Mesenchymal stem cell (in vitro differentiated cells and primary cell): ENCODE results near the gene LSM4.

Experiments
- DNase-seq: peaks from one replicate; pipeline ENCODE4 v3.0.0-alpha.2; 2013
- H2AFZ ChIP-seq: one replicate; pipeline ENCODE4 v1.6.1; 2013; ENCODE audit warnings: low read depth, mild to moderate bottlenecking, control low read depth, inconsistent platforms, low read length, moderate library complexity
- H2AK5ac ChIP-seq: 2 replicates; pipeline ENCODE4 v1.6.1; 2013; ENCODE audit warnings: low read length, moderate library complexity, mild to moderate bottlenecking, inconsistent platforms; ENCODE audit not compliant: severe bottlenecking
- H2BK120ac ChIP-seq: one replicate; pipeline ENCODE4 v1.6.1; 2013; ENCODE audit warnings: low read depth, mild to moderate bottlenecking, inconsistent platforms, low read length, moderate library complexity
- H2BK12ac ChIP-seq, 2 experiments: one replicate each; pipeline ENCODE4 v1.6.1; 2013; ENCODE audit warnings: inconsistent platforms in 2 of 2, low read length in 2 of 2, mild to moderate bottlenecking in 2 of 2, moderate library complexity in 2 of 2, control low read depth in 1 of 2
- H2BK15ac ChIP-seq: one replicate; pipeline ENCODE4 v1.6.1; 2013; ENCODE audit warnings: mild to moderate bottlenecking, low read depth, inconsistent platforms; ENCODE audit not compliant: poor library complexity, severe bottlenecking
- H2BK5ac ChIP-seq: 2 replicates; pipeline ENCODE4 v1.6.1; 2013; ENCODE audit warnings: low read depth, mild to moderate bottlenecking, low read length, control low read depth, inconsistent platforms; ENCODE audit not compliant: poor library complexity, severe bottlenecking
- H3K14ac ChIP-seq, 2 experiments: one replicate each; pipeline ENCODE4 v1.6.1; 2013; ENCODE audit warnings: inconsistent platforms in 2 of 2, low read length in 2 of 2, control low read depth in 1 of 2, mild to moderate bottlenecking in 1 of 2, moderate library complexity in 1 of 2
- H3K18ac ChIP-seq, 2 experiments: one replicate each; pipeline ENCODE4 v1.6.1; 2013; ENCODE audit warnings: inconsistent platforms in 2 of 2, low read length in 2 of 2, control low read depth in 1 of 2, low read depth in 1 of 2, mild to moderate bottlenecking in 1 of 2
- H3K23ac ChIP-seq, 2 experiments: one replicate each; pipeline ENCODE4 v1.6.1; 2013; ENCODE audit warnings: inconsistent platforms in 2 of 2, low read length in 2 of 2, mild to moderate bottlenecking in 2 of 2, moderate library complexity in 2 of 2, control low read depth in 1 of 2
- H3K27ac ChIP-seq: 2 replicates; pipeline ENCODE4 v1.5.1; 2013; ENCODE audit warnings: mild to moderate bottlenecking, moderate library complexity, low read length, control low read depth, inconsistent platforms; ENCODE audit not compliant: poor library complexity, severe bottlenecking
- H3K27me3 ChIP-seq, 2 experiments: 2 replicates each; pipeline versions ENCODE4 v1.6.1 to v1.7.0; 2013; ENCODE audit warnings: low read length in 2 of 2, mild to moderate bottlenecking in 2 of 2, moderate library complexity in 2 of 2, control low read depth in 1 of 2, inconsistent platforms in 1 of 2; ENCODE audit not compliant: control insufficient read depth in 1 of 2, insufficient read depth in 1 of 2
- H3K36me3 ChIP-seq, 2 experiments: 2 replicates each; pipeline versions ENCODE4 v1.6.1 to v1.7.0; 2013; ENCODE audit warnings: low read length in 2 of 2, control low read depth in 1 of 2, inconsistent platforms in 1 of 2, low read depth in 1 of 2, mild to moderate bottlenecking in 1 of 2; ENCODE audit not compliant: insufficient read depth in 2 of 2, control insufficient read depth in 1 of 2
- H3K4ac ChIP-seq, 2 experiments: one replicate each; pipeline ENCODE4 v1.6.1; 2013; ENCODE audit warnings: inconsistent platforms in 2 of 2, low read length in 2 of 2, mild to moderate bottlenecking in 2 of 2, moderate library complexity in 2 of 2, control low read depth in 1 of 2, low read depth in 1 of 2
- H3K4me1 ChIP-seq: 2 replicates; pipeline ENCODE4 v1.6.1; 2013; ENCODE audit warnings: low read depth, low read length, control low read depth; ENCODE audit not compliant: control insufficient read depth, insufficient read depth
- H3K4me2 ChIP-seq: 2 replicates; pipeline ENCODE4 v1.6.1; 2013; ENCODE audit warnings: low read length, mild to moderate bottlenecking, inconsistent platforms; ENCODE audit not compliant: poor library complexity, severe bottlenecking
- H3K4me3 ChIP-seq, 2 experiments: 2 replicates each; pipeline versions ENCODE4 v1.5.1 to v1.7.0; 2013; ENCODE audit warnings: low read length in 2 of 2, mild to moderate bottlenecking in 2 of 2, control low read depth in 1 of 2, low read depth in 1 of 2; ENCODE audit not compliant: insufficient read depth in 1 of 2
- H3K79me1 ChIP-seq: replicated peaks from 2 replicates; pipeline ENCODE4 v1.6.1; 2013; ENCODE audit warnings: mild to moderate bottlenecking, control low read depth, low read length, inconsistent platforms; ENCODE audit not compliant: poor library complexity, severe bottlenecking
- H3K9ac ChIP-seq: 2 replicates; pipeline ENCODE4 v1.7.0; 2013; ENCODE audit warnings: mild to moderate bottlenecking, low read length, moderate library complexity
- H3K9me3 ChIP-seq: 2 replicates; pipeline ENCODE4 v1.7.0; 2013; ENCODE audit warnings: mild to moderate bottlenecking, low read length; ENCODE audit not compliant: control insufficient read depth
- H4K8ac ChIP-seq: one replicate; pipeline ENCODE4 v1.6.1; 2013; ENCODE audit warnings: inconsistent platforms, mild to moderate bottlenecking, low read length, moderate library complexity
- H4K91ac ChIP-seq: one replicate; pipeline ENCODE4 v1.6.1; 2013; ENCODE audit warnings: mild to moderate bottlenecking, low read length, inconsistent platforms
- WGBS: methylation state at CpG from one replicate; pipeline ENCODE4 v1.1.7; 2013; ENCODE audit warnings: mixed read lengths; 5-methylcytosine and 5-hydroxymethylcytosine counted together

Gene LSM4

DNA sequence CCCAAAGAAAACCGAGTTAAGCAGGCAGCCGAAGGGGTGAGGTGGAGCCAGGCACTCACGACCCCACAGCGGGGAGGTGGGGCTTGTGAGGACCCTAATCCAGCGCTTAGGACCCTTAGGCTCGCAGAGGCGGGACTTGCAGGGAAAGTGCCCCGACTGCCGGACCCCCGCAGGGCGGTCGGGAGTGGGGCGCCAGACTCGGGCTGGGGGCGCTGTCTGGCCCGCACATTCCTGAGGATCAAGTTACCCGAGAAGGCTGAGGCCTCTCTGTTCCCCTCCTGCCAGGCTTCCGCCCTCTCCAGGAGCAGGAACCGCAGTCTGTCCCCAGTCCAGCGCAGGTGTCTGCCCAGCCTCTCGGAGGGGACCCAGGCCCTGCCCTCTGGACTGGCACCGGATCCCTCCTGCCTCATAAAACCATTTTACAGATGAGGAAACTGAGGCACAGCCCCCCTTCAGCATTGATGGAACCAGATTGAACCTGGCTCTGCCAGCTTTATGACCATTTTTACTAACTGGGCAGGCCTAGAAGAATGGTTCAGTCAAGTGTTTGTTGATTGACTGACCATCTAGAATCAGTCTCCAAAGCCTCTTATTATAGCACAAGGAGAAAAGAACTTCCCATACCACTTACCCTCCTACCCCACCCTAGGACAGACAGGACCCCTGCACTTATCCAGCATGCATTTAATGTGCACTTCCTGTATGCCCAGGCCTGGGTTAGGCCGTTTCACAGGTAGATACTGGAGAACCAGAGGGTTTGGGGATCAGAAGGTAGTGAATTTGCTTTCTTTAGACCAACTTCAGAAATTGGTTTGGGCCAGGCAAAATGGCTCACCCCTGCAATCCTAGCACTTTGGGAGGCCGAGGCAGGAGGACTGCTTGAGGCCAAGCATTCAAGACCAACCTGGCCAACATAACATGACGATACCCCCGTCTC lies 34.8 kb downstream of the LSM4 start:
- H3K79me1 ChIP-seq = peaks cover 3% of the 10 kb centered on the region
- H3K23ac ChIP-seq = no peak overlapping the region
- H3K4me1 ChIP-seq = peaks cover 36% of the 10 kb centered on the region
- no peaks in the 10 kb centered on the region for H3K9me3 ChIP-seq
- peak overlapping the region; percentile 9 for H4K91ac ChIP-seq
- H2AFZ ChIP-seq = no peak overlapping the region
- no peaks in the 10 kb centered on the region for H3K36me3 ChIP-seq
- peak overlapping the region; percentile 2 to 70 for H2BK12ac ChIP-seq
- H2BK15ac ChIP-seq = peak overlapping the region; percentile 84
- peak overlapping the region; percentile 5 for H3K4me2 ChIP-seq
- H2AK5ac ChIP-seq = peak overlapping the region; percentile 99
- peak overlapping the region; percentile 4 to 44 for H3K18ac ChIP-seq
- no peak overlapping the region for H3K14ac ChIP-seq
- H2BK120ac ChIP-seq = peak overlapping the region; percentile 12
- H3K4me3 ChIP-seq = no peak overlapping the region
- WGBS = 28% methylated on average over 26 of the region's 26 CpGs
- peak overlapping the region; percentile 70 for H3K27ac ChIP-seq
- H4K8ac ChIP-seq = peak overlapping the region; percentile 10
- H3K9ac ChIP-seq = no peak overlapping the region
- H2BK5ac ChIP-seq = peak overlapping the region; percentile 86
- DNase-seq = no peak
- peak overlapping the region in 1 of 2 experiments; percentile 62 for H3K4ac ChIP-seq
- H3K27me3 ChIP-seq = no peaks in the 10 kb centered on the region

DNA sequence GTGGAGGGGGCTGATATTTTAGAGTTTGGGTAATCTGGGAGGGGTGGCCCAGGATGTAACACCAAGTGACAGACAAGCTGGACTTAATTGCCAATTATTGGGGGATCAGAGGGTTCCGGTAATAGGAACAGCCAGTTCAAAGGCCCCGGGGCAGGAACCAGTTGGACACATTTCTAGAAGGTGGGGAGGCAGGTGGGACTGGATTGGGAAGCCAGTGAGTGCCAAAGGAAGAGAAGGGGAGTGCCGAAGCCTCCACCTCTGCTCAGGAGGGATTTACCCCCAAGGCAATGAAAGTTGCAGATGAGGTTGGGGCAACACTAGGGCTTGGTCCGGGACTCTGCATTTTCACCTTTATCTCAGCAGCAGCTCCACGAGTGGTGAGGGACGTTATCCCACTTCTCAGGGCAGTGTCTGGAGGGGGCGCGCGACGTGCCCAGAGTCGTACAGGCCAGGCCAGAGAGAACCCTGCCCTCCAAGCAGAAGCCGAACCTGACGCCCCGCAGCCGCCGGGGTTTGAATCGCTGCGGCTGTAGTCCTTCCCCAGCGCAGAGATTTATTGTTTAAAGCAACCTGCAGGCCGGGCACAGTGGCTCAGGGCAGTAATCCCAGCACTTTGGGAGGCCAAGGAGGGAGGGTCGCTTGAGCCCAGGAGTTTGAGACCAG lies 35.8 kb downstream of the LSM4 start:
- Histone ChIP-seq H3K36me3 (no peaks in the 10 kb centered on the region), H2BK5ac (peak overlapping the region; percentile 3), H3K4me3 (no peak overlapping the region), H3K23ac (no peak overlapping the region), H4K91ac (peak overlapping the region; percentile 67), H4K8ac (peak overlapping the region; percentile 57), H3K9me3 (no peaks in the 10 kb centered on the region), H3K18ac (peak overlapping the region in 1 of 2 experiments; percentile 28), H3K14ac (no peak overlapping the region), H3K4me2 (no peak overlapping the region), H3K79me1 (peaks cover 3% of the 10 kb centered on the region), H2BK15ac (peak overlapping the region; percentile 61), H3K27ac (peak overlapping the region; percentile 59), H2AFZ (no peak overlapping the region), H3K9ac (no peak overlapping the region), H3K4ac (peak overlapping the region in 1 of 2 experiments; percentile 10), H2BK12ac (peak overlapping the region; percentile 23 to 32), H2BK120ac (peak overlapping the region; percentile 12), H2AK5ac (peak overlapping the region; percentile 90), H3K4me1 (peaks cover 42% of the 10 kb centered on the region), H3K27me3 (no peaks in the 10 kb centered on the region)
- no peak for DNase-seq
- WGBS = 62% methylated on average over 20 of the region's 21 CpGs

DNA sequence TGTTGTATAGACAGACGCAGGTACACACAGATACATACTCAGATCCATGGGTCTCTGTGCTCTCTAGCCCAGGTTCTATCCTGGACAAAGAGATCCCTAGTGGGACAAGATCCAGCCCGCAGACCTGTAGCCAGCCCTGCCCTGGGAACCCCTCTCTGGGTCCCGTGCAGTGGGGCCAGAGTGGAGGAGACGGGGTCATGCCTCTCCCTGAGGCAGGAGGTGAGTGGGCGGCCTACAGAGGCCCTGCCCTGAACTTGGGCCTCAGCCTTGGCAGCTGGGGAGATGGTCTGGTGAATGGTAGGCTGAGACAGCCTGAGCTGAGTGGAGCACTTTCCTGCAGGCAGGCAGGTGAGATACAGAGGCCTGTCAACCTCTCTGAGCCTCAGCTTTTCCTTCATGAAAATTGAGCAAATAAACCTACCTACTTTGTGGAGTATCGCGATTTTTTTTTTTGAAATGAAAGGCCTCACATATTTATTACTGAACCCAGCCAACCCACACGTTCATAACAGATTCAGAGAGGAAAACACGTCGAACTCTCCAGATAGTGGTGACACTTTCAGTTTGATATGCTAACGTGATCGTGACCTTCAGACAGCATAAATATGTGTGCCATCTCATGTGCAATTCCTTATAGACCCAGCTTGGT lies 38.0 kb downstream of the LSM4 start:
- Histone ChIP-seq H3K18ac (no peak overlapping the region), H3K4me3 (no peak overlapping the region), H2BK5ac (no peak overlapping the region), H3K14ac (no peak overlapping the region), H4K8ac (no peak overlapping the region), H3K27me3 (no peaks in the 10 kb centered on the region), H3K4me1 (peaks cover 30% of the 10 kb centered on the region), H2BK15ac (peak overlapping the region; percentile 56), H3K4ac (no peak overlapping the region), H3K9ac (peak overlapping the region; percentile 70), H3K4me2 (no peak overlapping the region), H2AK5ac (peak overlapping the region; percentile 60), H2BK120ac (no peak overlapping the region), H2AFZ (no peak overlapping the region), H3K27ac (no peak overlapping the region), H3K36me3 (peaks cover 0 to 5% of the 10 kb centered on the region in 2 experiments), H3K23ac (no peak overlapping the region), H4K91ac (no peak overlapping the region), H2BK12ac (peak overlapping the region in 1 of 2 experiments; percentile 26), H3K79me1 (peaks cover 3% of the 10 kb centered on the region), H3K9me3 (no peaks in the 10 kb centered on the region)
- no peak for DNase-seq
- WGBS = 91% methylated on average over 12 of the region's 12 CpGs
